HEK293 (cell line): ENCODE results near the gene METTL22.
A peak's percentile ranks its signal among the peaks of the same experiment; 100 is the strongest.

Experiments used
- KLF10 ChIP-seq: fragments of 450-650 bp; IDR thresholded peaks from 2 replicates; pipeline ENCODE4 v1.5.1; 2018; ENCODE audit warnings: missing biosample characterization, mild to moderate bottlenecking, missing genetic modification characterization
- KLF8 ChIP-seq: fragments of 450-650 bp; formaldehyde crosslinking; IDR thresholded peaks from 2 replicates; pipeline ENCODE4 v1.5.1; 2016; ENCODE audit warnings: missing biosample characterization, missing genetic modification characterization
- SCRT2 ChIP-seq: fragments of 450-650 bp; formaldehyde crosslinking; IDR thresholded peaks from 2 replicates; pipeline ENCODE4 v1.5.1; 2016; ENCODE audit warnings: missing biosample characterization, missing genetic modification characterization
- YY1 ChIP-seq: fragments of 450-650 bp; formaldehyde crosslinking; IDR thresholded peaks from 2 replicates; pipeline ENCODE4 v1.5.1; 2018; ENCODE audit warnings: missing biosample characterization, missing genetic modification characterization
- ZIC2 ChIP-seq: fragments of 450-650 bp; formaldehyde crosslinking; IDR thresholded peaks from 2 replicates; pipeline ENCODE4 v1.5.1; 2016; ENCODE audit warnings: missing biosample characterization, missing genetic modification characterization
- ZNF133 ChIP-seq: fragments of 450-650 bp; formaldehyde crosslinking; IDR thresholded peaks from 2 replicates; pipeline ENCODE4 v1.5.1; 2016; ENCODE audit warnings: missing biosample characterization, missing genetic modification characterization
- ZNF16 ChIP-seq: fragments of 450-650 bp; formaldehyde crosslinking; IDR thresholded peaks from 2 replicates; pipeline ENCODE4 v1.5.1; 2016; ENCODE audit warnings: low read depth, missing biosample characterization, missing genetic modification characterization
- ZNF223 ChIP-seq: fragments of 450-650 bp; formaldehyde crosslinking; IDR thresholded peaks from 2 replicates; pipeline ENCODE4 v1.5.1; 2016; ENCODE audit warnings: missing biosample characterization, missing genetic modification characterization
- ZNF510 ChIP-seq: fragments of 450-650 bp; formaldehyde crosslinking; IDR thresholded peaks from 2 replicates; pipeline ENCODE4 v1.5.1; 2018; ENCODE audit warnings: mild to moderate bottlenecking, missing genetic modification characterization, missing biosample characterization; ENCODE audit not compliant: insufficient replicate concordance
- ZNF677 ChIP-seq: fragments of 450-650 bp; IDR thresholded peaks from 2 replicates; pipeline ENCODE4 v1.5.0; 2018; ENCODE audit warnings: missing biosample characterization, mild to moderate bottlenecking, missing genetic modification characterization, moderate library complexity
- ZNF837 ChIP-seq: fragments of 450-650 bp; formaldehyde crosslinking; IDR thresholded peaks from 2 replicates; pipeline ENCODE4 v1.5.1; 2016; ENCODE audit warnings: missing biosample characterization, missing genetic modification characterization
- ZXDB ChIP-seq: fragments of 450-650 bp; formaldehyde crosslinking; IDR thresholded peaks from 2 replicates; pipeline ENCODE4 v1.5.1; 2016; ENCODE audit warnings: missing biosample characterization, missing genetic modification characterization
- TF ChIP-seq, protein P1 (sequence below): fragments of 450-650 bp; formaldehyde crosslinking; IDR thresholded peaks from 2 replicates; pipeline ENCODE4 v1.5.1; 2016; ENCODE audit warnings: missing biosample characterization, missing genetic modification characterization
- TF ChIP-seq, protein P2 (sequence below): fragments of 450-650 bp; formaldehyde crosslinking; IDR thresholded peaks from 2 replicates; pipeline ENCODE4 v1.5.1; 2016; ENCODE audit warnings: missing biosample characterization, missing genetic modification characterization
- TF ChIP-seq, protein P3 (sequence below): fragments of 450-650 bp; formaldehyde crosslinking; conservative IDR thresholded peaks from 2 replicates; pipeline ENCODE4 v1.5.1; 2016; ENCODE audit warnings: low read depth, missing biosample characterization, missing genetic modification characterization
- TF ChIP-seq, protein P4 (sequence below): fragments of 450-650 bp; IDR thresholded peaks from 2 replicates; pipeline ENCODE4 v1.5.1; 2018; ENCODE audit warnings: missing biosample characterization, missing genetic modification characterization
- TF ChIP-seq, protein P5 (sequence below): fragments of 450-650 bp; formaldehyde crosslinking; IDR thresholded peaks from 2 replicates; pipeline ENCODE4 v1.5.1; 2016; ENCODE audit warnings: missing biosample characterization, missing genetic modification characterization
- TF ChIP-seq, protein P6 (sequence below): fragments of 450-650 bp; formaldehyde crosslinking; IDR thresholded peaks from 2 replicates; pipeline ENCODE4 v1.5.1; 2016; ENCODE audit warnings: missing biosample characterization, missing genetic modification characterization
- TF ChIP-seq, protein P7 (sequence below): fragments of 450-650 bp; formaldehyde crosslinking; IDR thresholded peaks from 2 replicates; pipeline ENCODE4 v1.5.1; 2016; ENCODE audit warnings: missing biosample characterization, missing genetic modification characterization
- TF ChIP-seq, protein P8 (sequence below): fragments of 450-650 bp; formaldehyde crosslinking; IDR thresholded peaks from 2 replicates; pipeline ENCODE4 v1.5.1; 2016; ENCODE audit warnings: missing biosample characterization, missing genetic modification characterization

Gene METTL22

DNA sequence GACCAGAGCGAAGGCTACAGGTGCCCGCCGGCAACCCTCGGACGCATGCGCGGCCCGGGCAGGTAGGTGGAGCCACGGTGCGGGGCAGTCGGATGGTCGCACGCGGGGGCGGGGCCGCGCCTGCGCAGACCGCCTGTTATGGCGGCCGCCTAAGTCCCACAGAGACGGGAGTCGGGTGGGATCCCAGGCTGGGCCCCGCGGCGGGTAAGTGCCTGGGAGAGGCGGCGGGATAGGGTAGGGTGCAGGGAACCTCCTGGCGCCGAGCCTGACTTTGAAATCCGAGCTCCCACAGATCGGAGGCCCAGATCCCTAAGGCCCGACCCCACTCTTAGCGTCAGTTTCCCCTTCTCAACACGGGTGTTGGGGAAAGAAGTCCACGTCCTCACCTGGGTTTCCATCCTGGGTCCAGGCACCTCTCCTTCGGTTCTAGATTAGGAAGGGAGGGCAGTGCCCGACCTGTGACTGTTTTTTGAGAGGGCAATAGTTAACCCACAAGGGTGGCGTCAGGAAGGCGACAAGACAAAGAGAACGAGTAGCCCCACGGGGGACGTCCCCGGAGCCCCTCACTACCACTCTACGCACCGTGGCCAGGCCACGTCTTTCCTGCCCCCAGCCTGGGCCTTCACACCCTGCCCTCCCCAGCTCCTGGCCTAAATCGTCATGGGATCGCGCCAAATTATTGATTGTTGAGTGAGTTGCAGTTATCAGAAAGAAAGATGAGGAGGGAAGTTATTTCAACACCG is at the start of gene METTL22 (continued):
- TF ChIP-seq ZNF16 (no peak), ZNF510 (tag by site-specific recombination) (no peak), ZNF223 (tag by site-specific recombination) (no peak), ZNF133 (tag by site-specific recombination) (no peak), ZXDB (tag by site-specific recombination) (no peak; the same call in 1 of the 2 replicates), ZIC2 (tag by site-specific recombination) (no peak), KLF8 (tag by site-specific recombination) (no peak), SCRT2 (tag by site-specific recombination) (peak; percentile 95), YY1 (tag by site-specific recombination) (peak; percentile 61; the same call in 1 of the 2 replicates), ZNF837 (tag by site-specific recombination) (no peak), KLF10 (tag by site-specific recombination) (0 out of 2 replicates have a peak, but pooled peaks have one; percentile 34), ZNF677 (tag by site-specific recombination) (no peak)
- TF ChIP-seq, protein P1, sequence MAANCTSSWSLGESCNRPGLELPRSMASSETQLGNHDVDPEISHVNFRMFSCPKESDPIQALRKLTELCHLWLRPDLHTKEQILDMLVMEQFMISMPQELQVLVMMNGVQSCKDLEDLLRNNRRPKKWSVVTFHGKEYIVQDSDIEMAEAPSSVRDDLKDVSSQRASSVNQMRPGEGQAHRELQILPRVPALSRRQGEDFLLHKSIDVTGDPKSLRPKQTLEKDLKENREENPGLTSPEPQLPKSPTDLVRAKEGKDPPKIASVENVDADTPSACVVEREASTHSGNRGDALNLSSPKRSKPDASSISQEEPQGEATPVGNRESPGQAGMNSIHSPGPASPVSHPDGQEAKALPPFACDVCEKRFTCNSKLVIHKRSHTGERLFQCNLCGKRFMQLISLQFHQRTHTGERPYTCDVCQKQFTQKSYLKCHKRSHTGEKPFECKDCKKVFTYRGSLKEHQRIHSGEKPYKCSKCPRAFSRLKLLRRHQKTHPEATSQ (tag by site-specific recombination): no peak
- TF ChIP-seq, protein P2, sequence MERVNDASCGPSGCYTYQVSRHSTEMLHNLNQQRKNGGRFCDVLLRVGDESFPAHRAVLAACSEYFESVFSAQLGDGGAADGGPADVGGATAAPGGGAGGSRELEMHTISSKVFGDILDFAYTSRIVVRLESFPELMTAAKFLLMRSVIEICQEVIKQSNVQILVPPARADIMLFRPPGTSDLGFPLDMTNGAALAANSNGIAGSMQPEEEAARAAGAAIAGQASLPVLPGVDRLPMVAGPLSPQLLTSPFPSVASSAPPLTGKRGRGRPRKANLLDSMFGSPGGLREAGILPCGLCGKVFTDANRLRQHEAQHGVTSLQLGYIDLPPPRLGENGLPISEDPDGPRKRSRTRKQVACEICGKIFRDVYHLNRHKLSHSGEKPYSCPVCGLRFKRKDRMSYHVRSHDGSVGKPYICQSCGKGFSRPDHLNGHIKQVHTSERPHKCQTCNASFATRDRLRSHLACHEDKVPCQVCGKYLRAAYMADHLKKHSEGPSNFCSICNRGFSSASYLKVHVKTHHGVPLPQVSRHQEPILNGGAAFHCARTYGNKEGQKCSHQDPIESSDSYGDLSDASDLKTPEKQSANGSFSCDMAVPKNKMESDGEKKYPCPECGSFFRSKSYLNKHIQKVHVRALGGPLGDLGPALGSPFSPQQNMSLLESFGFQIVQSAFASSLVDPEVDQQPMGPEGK (tag by site-specific recombination): peak; percentile 36; the same call in 1 of the 2 replicates
- TF ChIP-seq, protein P3, sequence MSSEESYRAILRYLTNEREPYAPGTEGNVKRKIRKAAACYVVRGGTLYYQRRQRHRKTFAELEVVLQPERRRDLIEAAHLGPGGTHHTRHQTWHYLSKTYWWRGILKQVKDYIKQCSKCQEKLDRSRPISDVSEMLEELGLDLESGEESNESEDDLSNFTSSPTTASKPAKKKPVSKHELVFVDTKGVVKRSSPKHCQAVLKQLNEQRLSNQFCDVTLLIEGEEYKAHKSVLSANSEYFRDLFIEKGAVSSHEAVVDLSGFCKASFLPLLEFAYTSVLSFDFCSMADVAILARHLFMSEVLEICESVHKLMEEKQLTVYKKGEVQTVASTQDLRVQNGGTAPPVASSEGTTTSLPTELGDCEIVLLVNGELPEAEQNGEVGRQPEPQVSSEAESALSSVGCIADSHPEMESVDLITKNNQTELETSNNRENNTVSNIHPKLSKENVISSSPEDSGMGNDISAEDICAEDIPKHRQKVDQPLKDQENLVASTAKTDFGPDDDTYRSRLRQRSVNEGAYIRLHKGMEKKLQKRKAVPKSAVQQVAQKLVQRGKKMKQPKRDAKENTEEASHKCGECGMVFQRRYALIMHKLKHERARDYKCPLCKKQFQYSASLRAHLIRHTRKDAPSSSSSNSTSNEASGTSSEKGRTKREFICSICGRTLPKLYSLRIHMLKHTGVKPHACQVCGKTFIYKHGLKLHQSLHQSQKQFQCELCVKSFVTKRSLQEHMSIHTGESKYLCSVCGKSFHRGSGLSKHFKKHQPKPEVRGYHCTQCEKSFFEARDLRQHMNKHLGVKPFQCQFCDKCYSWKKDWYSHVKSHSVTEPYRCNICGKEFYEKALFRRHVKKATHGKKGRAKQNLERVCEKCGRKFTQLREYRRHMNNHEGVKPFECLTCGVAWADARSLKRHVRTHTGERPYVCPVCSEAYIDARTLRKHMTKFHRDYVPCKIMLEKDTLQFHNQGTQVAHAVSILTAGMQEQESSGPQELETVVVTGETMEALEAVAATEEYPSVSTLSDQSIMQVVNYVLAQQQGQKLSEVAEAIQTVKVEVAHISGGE: peak; percentile 47; the same call in 1 of the 2 replicates
- TF ChIP-seq, protein P4, sequence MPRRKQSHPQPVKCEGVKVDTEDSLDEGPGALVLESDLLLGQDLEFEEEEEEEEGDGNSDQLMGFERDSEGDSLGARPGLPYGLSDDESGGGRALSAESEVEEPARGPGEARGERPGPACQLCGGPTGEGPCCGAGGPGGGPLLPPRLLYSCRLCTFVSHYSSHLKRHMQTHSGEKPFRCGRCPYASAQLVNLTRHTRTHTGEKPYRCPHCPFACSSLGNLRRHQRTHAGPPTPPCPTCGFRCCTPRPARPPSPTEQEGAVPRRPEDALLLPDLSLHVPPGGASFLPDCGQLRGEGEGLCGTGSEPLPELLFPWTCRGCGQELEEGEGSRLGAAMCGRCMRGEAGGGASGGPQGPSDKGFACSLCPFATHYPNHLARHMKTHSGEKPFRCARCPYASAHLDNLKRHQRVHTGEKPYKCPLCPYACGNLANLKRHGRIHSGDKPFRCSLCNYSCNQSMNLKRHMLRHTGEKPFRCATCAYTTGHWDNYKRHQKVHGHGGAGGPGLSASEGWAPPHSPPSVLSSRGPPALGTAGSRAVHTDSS: no peak
- TF ChIP-seq, protein P5, sequence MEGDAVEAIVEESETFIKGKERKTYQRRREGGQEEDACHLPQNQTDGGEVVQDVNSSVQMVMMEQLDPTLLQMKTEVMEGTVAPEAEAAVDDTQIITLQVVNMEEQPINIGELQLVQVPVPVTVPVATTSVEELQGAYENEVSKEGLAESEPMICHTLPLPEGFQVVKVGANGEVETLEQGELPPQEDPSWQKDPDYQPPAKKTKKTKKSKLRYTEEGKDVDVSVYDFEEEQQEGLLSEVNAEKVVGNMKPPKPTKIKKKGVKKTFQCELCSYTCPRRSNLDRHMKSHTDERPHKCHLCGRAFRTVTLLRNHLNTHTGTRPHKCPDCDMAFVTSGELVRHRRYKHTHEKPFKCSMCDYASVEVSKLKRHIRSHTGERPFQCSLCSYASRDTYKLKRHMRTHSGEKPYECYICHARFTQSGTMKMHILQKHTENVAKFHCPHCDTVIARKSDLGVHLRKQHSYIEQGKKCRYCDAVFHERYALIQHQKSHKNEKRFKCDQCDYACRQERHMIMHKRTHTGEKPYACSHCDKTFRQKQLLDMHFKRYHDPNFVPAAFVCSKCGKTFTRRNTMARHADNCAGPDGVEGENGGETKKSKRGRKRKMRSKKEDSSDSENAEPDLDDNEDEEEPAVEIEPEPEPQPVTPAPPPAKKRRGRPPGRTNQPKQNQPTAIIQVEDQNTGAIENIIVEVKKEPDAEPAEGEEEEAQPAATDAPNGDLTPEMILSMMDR (tag by site-specific recombination): no peak
- TF ChIP-seq, protein P6, sequence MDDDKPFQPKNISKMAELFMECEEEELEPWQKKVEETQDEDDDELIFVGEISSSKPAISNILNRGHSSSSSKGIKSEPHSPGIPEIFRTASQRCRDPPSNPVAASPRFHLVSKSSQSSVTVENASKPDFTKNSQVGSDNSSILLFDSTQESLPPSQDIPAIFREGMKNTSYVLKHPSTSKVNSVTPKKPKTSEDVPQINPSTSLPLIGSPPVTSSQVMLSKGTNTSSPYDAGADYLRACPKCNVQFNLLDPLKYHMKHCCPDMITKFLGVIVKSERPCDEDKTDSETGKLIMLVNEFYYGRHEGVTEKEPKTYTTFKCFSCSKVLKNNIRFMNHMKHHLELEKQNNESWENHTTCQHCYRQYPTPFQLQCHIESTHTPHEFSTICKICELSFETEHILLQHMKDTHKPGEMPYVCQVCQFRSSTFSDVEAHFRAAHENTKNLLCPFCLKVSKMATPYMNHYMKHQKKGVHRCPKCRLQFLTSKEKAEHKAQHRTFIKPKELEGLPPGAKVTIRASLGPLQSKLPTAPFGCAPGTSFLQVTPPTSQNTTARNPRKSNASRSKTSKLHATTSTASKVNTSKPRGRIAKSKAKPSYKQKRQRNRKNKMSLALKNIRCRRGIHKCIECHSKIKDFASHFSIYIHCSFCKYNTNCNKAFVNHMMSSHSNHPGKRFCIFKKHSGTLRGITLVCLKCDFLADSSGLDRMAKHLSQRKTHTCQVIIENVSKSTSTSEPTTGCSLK (tag by site-specific recombination): no peak
- TF ChIP-seq, protein P7, sequence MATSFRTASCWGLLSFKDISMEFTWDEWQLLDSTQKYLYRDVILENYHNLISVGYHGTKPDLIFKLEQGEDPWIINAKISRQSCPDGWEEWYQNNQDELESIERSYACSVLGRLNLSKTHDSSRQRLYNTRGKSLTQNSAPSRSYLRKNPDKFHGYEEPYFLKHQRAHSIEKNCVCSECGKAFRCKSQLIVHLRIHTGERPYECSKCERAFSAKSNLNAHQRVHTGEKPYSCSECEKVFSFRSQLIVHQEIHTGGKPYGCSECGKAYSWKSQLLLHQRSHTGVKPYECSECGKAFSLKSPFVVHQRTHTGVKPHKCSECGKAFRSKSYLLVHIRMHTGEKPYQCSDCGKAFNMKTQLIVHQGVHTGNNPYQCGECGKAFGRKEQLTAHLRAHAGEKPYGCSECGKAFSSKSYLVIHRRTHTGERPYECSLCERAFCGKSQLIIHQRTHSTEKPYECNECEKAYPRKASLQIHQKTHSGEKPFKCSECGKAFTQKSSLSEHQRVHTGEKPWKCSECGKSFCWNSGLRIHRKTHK (tag by site-specific recombination): no peak
- TF ChIP-seq, protein P8, sequence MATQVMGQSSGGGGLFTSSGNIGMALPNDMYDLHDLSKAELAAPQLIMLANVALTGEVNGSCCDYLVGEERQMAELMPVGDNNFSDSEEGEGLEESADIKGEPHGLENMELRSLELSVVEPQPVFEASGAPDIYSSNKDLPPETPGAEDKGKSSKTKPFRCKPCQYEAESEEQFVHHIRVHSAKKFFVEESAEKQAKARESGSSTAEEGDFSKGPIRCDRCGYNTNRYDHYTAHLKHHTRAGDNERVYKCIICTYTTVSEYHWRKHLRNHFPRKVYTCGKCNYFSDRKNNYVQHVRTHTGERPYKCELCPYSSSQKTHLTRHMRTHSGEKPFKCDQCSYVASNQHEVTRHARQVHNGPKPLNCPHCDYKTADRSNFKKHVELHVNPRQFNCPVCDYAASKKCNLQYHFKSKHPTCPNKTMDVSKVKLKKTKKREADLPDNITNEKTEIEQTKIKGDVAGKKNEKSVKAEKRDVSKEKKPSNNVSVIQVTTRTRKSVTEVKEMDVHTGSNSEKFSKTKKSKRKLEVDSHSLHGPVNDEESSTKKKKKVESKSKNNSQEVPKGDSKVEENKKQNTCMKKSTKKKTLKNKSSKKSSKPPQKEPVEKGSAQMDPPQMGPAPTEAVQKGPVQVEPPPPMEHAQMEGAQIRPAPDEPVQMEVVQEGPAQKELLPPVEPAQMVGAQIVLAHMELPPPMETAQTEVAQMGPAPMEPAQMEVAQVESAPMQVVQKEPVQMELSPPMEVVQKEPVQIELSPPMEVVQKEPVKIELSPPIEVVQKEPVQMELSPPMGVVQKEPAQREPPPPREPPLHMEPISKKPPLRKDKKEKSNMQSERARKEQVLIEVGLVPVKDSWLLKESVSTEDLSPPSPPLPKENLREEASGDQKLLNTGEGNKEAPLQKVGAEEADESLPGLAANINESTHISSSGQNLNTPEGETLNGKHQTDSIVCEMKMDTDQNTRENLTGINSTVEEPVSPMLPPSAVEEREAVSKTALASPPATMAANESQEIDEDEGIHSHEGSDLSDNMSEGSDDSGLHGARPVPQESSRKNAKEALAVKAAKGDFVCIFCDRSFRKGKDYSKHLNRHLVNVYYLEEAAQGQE (tag by site-specific recombination): no peak
